HG02759 (cell line): ENCODE measurements around the gene KRTAP12-2.
"Not testable (repeated sequence)": the region's sequence is repeated elsewhere in the genome, so short reads cannot be mapped to it uniquely, and the experiment has no call there.

Experiments used
- ATAC-seq: cut with Tn5 transposase; IDR thresholded peaks from one replicate; pipeline ENCODE4 v1.9.1; 2021; ENCODE audit warnings: mild to moderate bottlenecking, moderate library complexity; ENCODE audit not compliant: unreplicated experiment

Gene KRTAP12-2

DNA sequence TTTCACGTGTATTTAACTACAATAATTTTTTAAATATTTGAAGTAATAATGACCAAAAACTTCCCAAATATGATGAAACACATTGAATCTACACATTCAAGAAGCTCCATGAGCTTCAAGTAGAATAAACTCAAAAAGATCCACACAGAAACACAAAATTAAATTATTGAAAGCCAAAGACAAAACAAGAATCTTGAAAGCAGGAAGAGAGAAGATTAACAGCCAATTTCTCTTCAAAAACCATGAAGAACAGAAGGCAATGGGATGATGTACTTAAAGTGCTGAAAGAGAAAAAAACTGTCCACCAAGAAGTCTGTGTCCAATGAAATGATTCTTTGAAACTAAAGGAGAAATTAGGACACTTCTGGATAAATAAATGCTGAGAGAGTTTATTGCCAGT is 34.7 kb downstream of the KRTAP12-2 start:
- no peak for ATAC-seq

DNA sequence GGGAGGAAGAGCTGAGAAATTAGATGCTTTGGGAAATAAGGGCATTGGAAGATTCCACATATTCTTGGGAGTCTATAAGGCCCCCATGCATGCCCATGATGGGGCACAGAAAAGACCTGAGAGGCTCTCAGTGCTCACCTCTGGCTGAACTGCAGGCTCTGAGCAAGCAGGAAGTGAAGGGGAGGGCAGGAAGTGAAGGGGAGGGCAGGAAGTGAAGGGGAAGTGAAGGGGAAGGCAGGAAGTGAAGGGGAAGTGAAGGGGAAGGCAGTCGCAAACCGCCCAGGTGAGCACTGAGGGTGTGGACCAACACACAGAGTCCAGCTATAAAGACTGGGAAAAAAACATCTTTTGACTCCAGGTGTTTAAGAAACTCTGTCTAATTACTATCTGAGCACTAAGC is 36.3 kb downstream of the KRTAP12-2 start:
- no peak for ATAC-seq

DNA sequence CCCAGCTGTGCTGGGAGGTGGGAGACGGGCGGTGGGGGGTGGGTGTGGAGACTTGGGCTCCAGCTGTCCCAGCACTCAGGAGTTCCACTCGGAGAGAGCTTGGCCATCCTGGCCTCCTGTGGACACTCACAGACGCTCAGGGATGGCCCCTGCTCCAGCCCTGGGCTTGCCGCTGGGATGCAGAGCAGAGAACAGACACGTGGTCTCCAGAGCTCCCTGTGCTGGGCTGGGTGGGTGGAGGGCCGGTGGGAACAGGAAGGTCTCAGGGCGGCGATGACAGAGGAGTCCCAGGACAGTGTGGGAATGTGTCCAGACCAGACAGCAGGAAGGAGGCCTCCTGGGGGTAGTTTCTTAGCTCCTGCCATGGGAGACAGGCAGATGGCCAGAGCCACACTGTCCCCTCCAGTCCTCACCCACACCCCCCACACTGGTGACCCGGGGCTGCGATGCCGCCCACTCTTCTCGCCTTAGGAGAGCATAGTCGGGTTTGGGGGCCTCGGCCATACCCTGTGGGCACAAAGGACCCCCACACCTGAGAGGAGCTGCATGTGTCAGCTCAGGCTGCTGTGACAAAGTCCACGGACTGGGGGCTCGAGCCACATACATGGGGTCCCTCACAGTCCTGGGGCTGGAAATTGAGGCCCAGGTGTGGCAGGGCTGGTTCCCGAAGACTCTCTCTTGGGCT is 37.9 kb downstream of the KRTAP12-2 start:
- ATAC-seq: no peak

DNA sequence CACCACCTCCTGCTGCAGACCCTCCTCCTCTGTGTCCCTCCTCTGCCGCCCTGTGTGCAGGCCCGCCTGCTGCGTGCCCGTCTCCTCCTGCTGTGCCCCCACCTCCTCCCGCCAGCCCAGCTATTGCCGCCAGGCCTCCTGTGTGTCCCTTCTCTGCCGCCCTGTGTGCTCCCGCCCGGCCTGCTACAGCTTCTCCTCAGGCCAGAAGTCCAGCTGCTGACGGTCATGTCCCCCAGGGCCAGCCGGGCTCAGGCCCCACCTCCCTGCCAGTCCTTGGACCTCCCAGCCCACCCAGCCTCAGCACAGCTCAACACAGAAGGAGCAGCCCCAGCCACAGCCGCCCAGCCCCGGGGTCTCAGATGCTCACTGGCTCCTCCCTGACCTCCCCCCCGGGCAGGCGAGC is 38.9 kb downstream of the KRTAP12-2 start:
- ATAC-seq: not testable (repeated sequence)

DNA sequence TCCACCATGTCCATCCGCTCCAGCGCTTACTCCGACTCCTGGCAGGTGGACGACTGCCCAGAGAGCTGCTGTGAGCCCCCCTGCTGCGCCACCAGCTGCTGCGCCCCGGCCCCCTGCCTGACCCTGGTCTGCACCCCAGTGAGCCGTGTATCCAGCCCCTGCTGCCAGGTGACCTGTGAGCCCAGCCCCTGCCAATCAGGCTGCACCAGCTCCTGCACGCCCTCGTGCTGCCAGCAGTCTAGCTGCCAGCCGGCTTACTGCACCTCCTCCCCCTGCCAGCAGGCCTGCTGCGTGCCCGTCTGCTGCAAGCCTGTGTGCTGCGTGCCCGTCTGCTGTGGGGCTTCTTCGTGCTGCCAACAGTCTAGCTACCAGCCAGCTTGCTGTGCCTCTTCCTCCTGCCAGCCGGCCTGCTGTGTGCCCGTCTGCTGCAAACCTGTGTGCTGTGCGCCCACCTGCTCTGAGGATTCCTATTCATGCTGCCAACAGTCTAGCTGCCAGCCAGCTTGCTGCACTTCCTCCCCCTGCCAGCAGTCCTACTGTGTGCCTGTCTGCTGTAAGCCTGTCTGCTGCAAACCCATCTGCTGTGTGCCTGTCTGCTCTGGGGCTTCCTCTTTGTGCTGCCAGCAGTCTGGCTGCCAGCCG is 39.4 kb downstream of the KRTAP12-2 start:
- not testable (repeated sequence) for ATAC-seq

DNA sequence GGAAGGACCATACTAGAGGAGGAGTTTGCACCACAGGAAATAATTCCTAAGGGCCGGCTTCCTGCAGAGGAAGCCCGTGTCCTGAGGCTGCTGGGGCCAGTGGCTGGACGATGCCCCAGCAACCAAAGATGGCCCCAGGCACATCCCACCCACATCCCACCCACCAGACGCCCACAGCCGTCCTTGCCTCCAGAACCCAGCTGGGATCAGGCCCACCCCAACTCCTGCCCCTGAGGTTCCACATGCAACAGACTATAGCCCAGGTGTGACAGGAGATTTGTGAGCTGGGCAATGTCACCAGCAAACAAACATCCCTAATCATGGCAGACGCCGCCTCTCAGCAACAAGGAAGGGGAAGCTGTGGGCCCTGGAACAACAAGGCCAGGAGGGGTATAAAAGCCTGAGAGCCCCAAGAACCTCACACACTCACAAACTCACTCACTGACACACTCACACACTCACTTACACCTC is 40.0 kb downstream of the KRTAP12-2 start, which contains the start of gene KRTAP10-9:
Gene KRTAP10-9 (plus strand): TSS at position 421 of the 471 bp plus-strand sequence. CDS start 79 bp downstream, outside the sequence.
- ATAC-seq: no peak

DNA sequence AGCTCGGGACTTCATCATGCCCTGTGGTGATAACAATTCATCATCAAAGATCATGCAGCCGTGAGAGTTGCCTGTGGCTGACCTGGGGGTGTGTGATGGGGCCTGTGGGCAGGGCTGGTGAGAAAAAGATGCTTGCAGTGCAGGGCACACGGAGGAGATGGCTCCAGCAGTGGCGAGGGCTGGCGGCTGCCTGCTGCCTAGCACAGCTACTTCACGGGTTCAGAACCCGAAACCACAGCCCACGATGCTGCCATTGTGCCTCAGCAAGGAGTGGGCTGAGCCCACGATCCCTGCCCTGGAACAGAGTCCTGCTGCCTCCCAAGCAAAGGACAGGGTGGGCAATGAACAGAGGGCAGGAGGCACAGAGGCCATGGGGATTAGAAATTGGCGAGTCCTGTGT is 40.5 kb downstream of the KRTAP12-2 start:
- no peak for ATAC-seq

DNA sequence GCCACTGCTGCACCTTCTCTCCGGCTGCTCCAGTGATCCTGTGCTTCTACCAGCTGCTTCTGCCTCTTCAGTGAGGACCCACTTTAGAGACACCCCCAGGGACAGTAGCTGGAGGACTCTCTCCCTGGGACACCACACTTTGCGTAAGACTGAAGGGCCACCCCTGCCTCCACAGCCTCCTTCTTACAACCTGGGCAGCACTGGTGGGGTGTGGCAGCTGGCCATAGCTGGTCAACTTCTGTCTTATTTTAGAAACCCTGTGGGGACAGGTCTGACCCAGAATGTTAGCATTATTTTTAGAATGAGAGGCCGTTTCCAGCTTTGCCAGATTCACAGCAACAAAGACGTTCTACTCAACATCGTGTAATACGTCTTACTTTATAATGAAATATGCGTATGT is 41.0 kb downstream of the KRTAP12-2 start:
- ATAC-seq: no peak

DNA sequence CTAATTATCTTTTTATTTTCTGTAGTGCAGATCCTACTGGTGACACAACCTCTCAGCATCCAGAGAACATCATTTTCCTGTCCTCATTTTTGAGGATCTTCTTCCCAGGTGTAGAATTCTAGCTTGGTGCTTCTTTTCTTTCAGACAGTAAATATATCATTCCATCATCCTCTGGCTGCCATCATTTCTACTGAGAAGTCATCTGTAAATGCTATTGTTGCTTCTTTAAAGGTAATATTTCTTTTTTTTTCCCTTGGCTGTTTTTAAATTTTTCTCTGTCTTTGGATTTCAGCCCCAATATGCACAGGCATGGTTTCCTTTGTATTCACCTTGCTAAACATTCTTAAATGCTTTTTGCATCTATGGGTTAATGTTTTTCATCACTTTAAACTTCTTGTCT is 43.2 kb downstream of the KRTAP12-2 start:
- no peak for ATAC-seq

DNA sequence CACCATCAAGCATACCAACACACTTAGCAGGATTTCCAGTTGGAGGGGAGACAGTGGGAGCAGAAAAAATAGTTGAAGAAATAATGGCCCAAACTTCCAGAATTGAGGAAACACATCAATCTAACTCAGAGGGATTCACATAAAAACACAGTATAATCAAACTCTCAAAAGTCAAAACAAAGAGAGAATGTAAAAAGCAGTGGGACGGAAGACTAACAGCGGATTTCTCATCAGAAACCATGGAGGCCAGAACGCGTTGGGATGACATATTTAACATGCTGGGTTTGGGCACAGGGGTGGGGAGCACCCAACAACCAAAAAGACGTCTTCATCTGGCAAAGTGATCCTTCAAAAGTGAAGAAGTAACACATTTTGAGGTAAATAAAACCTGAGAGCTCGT is 46.8 kb downstream of the KRTAP12-2 start:
- ATAC-seq: no peak

DNA sequence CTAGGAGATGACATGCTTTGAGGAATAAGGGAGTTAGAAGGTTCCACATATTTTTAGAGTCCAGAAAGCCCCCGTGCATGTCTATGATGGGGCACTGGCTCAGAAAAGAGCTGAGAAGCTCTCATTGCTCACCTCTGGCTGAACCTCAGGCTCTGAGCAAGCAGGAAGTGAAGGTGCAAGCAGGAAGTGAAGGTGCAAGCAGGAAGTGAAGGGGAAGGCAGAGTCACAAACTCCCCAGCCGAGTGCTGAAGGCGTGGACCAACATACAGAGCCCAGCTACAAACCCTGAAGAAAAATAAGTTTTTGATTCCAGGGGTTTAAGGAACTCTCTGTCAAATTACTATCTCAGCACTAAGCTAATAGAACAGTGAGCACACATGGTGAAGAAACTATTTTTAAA is 47.8 kb downstream of the KRTAP12-2 start:
- no peak for ATAC-seq

DNA sequence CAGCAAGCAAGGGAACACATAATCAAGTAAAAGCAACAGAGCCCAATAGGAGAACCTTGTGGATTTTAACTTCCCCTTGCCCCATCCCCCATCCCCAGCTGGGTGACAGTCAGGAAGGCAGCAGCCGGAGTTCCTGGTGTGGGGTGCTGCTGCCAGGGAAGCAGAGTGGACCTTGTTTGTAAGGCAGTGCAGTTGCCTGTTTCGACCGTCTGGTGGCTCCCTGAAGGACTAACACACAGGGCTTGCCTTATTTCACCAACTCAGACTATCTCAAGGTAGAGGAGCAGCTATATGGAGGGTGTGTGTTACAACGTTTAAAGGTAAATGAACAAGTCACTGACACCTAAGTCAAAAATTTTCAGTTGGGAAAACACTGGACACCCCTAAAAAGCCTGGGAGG is 48.2 kb downstream of the KRTAP12-2 start:
- no peak for ATAC-seq

DNA sequence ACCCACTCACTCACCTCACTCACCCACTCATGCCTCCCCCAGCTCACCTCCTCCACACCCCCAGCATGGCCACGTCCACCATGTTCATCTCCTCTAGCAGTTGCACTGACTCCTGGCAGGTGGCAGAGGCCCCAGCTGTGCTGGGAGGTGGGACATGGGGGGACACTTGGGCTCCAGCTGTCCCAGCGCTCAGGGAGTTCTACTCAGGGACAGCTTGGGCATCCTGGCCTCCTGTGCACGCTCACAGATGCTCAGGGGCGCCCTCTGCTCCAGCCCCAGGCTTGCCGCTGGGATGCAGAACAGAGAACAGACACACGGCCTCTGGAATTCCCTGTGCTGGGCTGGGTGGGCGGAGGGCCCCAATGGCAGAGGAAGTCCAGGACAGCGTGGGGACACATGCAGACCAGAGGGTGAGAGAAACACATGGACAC is 49.6 kb downstream of the KRTAP12-2 start:
- ATAC-seq: no peak

DNA sequence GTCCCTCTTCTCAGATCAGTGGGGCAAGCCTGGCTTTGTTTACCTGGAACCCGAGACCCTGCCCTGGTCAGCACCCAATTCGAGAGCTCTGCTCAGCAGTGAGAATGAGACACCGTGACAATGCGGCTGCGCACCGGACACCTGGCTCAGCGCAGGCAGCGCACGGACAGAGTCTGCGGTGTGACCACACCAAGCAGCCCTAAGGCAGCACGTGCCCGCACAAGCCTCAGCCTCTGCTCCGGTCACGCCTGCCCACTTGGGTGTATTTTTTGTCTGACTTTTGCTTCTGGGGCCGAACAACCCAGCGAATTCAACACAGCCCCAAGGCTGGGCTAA is 50.2 kb downstream of the KRTAP12-2 start:
- no peak for ATAC-seq
